SK-N-SH treated with all-trans-retinoic acid at 6 μM for 48 hours (cell line): ENCODE data around the gene PRTFDC1.
"Not testable (repeated sequence)": the region's sequence is repeated elsewhere in the genome, so short reads cannot be mapped to it uniquely, and the experiment has no call there.

ENCODE experiments used
- ARNTL ChIP-seq: fragments of 450-650 bp; formaldehyde crosslinking; IDR thresholded peaks from 2 replicates; pipeline ENCODE4 v1.5.0; 2020; ENCODE audit warnings: low read depth, mild to moderate bottlenecking, moderate library complexity, borderline replicate concordance
- RARB ChIP-seq: fragments of 250-450 bp; sonication (Bioruptor Pico); IDR thresholded peaks from 2 replicates; pipeline ENCODE4 v1.8.0; 2021; ENCODE audit warnings: mild to moderate bottlenecking, moderate library complexity

GRCh38 chr10:24920192-24920591 is 32.2 kb downstream of the PRTFDC1 start:
- TF ChIP-seq ARNTL; RARB (CRISPR knock-in tag): not testable (repeated sequence)
